Measurements from ENCODE around the gene IGF2BP2. TPM values are rescaled to one million over a fixed set of nuclear protein-coding genes. Genes with fewer than 3 reads are reported as not detected.
"Not testable (repeated sequence)": the region's sequence is repeated elsewhere in the genome, so short reads cannot be mapped to it uniquely, and the experiment has no call there.

Gene IGF2BP2
- total RNA-seq, 1 donor from 2014 or later, result 147 TPM

GRCh38 chr3:185788292-185788691 is 36.5 kb downstream of the IGF2BP2 start:
- no peaks in the 10 kb centered on the region for H3K27me3 Mint-ChIP-seq (ENCODE audit: insufficient read depth, low read depth)
- H2AFZ ChIP-seq (replicated peaks), result no peak overlapping the region
- H4K20me1 ChIP-seq (ENCODE audit: low read depth), result peaks cover 100% of the 10 kb centered on the region
- peaks cover 28% of the 10 kb centered on the region for H3K4me1 ChIP-seq
- H3K9me3 Mint-ChIP-seq, result peaks cover 7% of the 10 kb centered on the region
- no peak overlapping the region for H3K4me3 ChIP-seq
- TF ChIP-seq EZH2phosphoT487 (IDR thresholded peaks at IDR 0.05) (no peak), CTCF (IDR thresholded peaks at IDR 0.05) (no peak), EZH2 (IDR thresholded peaks at IDR 0.05) (no peak)
- no peak overlapping the region for H3K27ac ChIP-seq
- H3K4me2 ChIP-seq, result no peak overlapping the region
- H3K4me1 Mint-ChIP-seq, result peaks cover 26% of the 10 kb centered on the region
- H3K27me3 ChIP-seq, result no peaks in the 10 kb centered on the region
- no peaks in the 10 kb centered on the region for H3K36me3 ChIP-seq
- no peak overlapping the region for H3K9ac ChIP-seq
- H3K9me3 ChIP-seq (ENCODE audit: low read depth), result no peaks in the 10 kb centered on the region
- H3K36me3 Mint-ChIP-seq, result peaks cover 24% of the 10 kb centered on the region
- no peak overlapping the region for H3K27ac Mint-ChIP-seq
- H3K79me2 ChIP-seq (ENCODE audit: low read depth), result peaks cover 100% of the 10 kb centered on the region
- H3K4me3 Mint-ChIP-seq, result no peak overlapping the region
- peaks cover 49% of the 10 kb centered on the region for H3F3A ChIP-seq (ENCODE audit: low read depth)
- DNase-seq (ENCODE audit: low spot score), result no peak

- Histone ChIP-seq H3K9me3 (ENCODE audit: low read depth) (no peaks in the 10 kb centered on the region), H3K79me2 (ENCODE audit: low read depth) (peaks cover 100% of the 10 kb centered on the region), H3K27ac (peak overlapping the region; percentile 3), H3K4me2 (peak overlapping the region; percentile 47), H3K4me1 (peaks cover 28% of the 10 kb centered on the region), H3K4me3 (peak overlapping the region; percentile 14), H3K27me3 (no peaks in the 10 kb centered on the region), H2AFZ (replicated peaks) (no peak overlapping the region), H3F3A (ENCODE audit: low read depth) (peaks cover 49% of the 10 kb centered on the region), H3K36me3 (no peaks in the 10 kb centered on the region), H3K9ac (no peak overlapping the region), H4K20me1 (ENCODE audit: low read depth) (peaks cover 100% of the 10 kb centered on the region)
- no peak for DNase-seq (ENCODE audit: low spot score)
- Mint-ChIP-seq H3K4me3 (no peak overlapping the region), H3K27ac (no peak overlapping the region), H3K4me1 (peaks cover 22% of the 10 kb centered on the region), H3K9me3 (peaks cover 7% of the 10 kb centered on the region), H3K27me3 (ENCODE audit: insufficient read depth, low read depth) (no peaks in the 10 kb centered on the region), H3K36me3 (peaks cover 24% of the 10 kb centered on the region)
- TF ChIP-seq CTCF (IDR thresholded peaks at IDR 0.05) (no peak), EZH2 (IDR thresholded peaks at IDR 0.05) (no peak), EZH2phosphoT487 (IDR thresholded peaks at IDR 0.05) (no peak)
Observed at GRCh38 chr3:185786956-185787877, 37.6 kb downstream of the IGF2BP2 start.

- Mint-ChIP-seq H3K27ac (peak overlapping the region; percentile 82), H3K36me3 (peaks cover 24% of the 10 kb centered on the region), H3K4me1 (peaks cover 24% of the 10 kb centered on the region)
- not testable (repeated sequence) for H3K9ac ChIP-seq; H3K27me3 ChIP-seq; H2AFZ ChIP-seq (replicated peaks); H3K9me3 Mint-ChIP-seq; H3K4me3 Mint-ChIP-seq; H3K9me3 ChIP-seq (ENCODE audit: low read depth); H3K27me3 Mint-ChIP-seq (ENCODE audit: insufficient read depth, low read depth); H3K36me3 ChIP-seq
- peaks cover 41% of the 10 kb centered on the region for H3F3A ChIP-seq (ENCODE audit: low read depth)
- DNase-seq (ENCODE audit: low spot score), result peak; percentile 25
- H4K20me1 ChIP-seq (ENCODE audit: low read depth), result peaks cover 100% of the 10 kb centered on the region
- H3K27ac ChIP-seq, result peak overlapping the region; percentile 3
- H3K79me2 ChIP-seq (ENCODE audit: low read depth), result peaks cover 100% of the 10 kb centered on the region
- peaks cover 28% of the 10 kb centered on the region for H3K4me1 ChIP-seq
- peak overlapping the region; percentile 47 for H3K4me2 ChIP-seq
- H3K4me3 ChIP-seq, result peak overlapping the region; percentile 14
Observed at GRCh38 chr3:185786258-185786657, 38.6 kb downstream of the IGF2BP2 start.

DNA sequence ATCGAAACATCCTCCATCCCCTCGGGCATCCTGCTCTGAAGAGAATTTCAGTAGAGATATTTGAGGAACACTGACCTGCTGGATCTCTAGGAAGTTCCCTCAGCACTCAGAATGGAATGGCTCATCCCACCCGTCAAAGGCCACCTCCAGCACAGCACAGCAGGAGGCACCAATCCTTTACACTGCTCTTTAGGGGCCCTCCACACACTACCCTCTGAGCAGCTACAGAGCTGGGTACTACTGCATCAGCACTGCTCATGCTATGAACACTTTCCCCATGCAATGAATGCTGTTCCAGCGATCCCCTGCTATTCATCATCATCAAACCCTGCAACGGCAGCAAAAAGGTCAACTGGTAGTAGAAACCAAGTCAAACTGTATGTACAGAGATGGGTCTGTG is 40.5 kb downstream of the IGF2BP2 start:
- H3K4me1 Mint-ChIP-seq, result peaks cover 21% of the 10 kb centered on the region
- H3K79me2 ChIP-seq (ENCODE audit: low read depth), result peaks cover 100% of the 10 kb centered on the region
- no peak overlapping the region for H3K27ac Mint-ChIP-seq

More for the DNA sequence above, 40.5 kb downstream of the IGF2BP2 start:
- Mint-ChIP-seq H3K36me3 (peaks cover 24% of the 10 kb centered on the region), H3K4me3 (no peak overlapping the region), H3K9me3 (peaks cover 7% of the 10 kb centered on the region), H3K27me3 (ENCODE audit: insufficient read depth, low read depth) (no peaks in the 10 kb centered on the region)
- Histone ChIP-seq H3F3A (ENCODE audit: low read depth) (peaks cover 28% of the 10 kb centered on the region), H3K27me3 (no peaks in the 10 kb centered on the region), H3K4me3 (no peak overlapping the region), H4K20me1 (ENCODE audit: low read depth) (peaks cover 100% of the 10 kb centered on the region), H3K4me2 (no peak overlapping the region), H2AFZ (replicated peaks) (no peak overlapping the region), H3K4me1 (peaks cover 35% of the 10 kb centered on the region), H3K9me3 (ENCODE audit: low read depth) (no peaks in the 10 kb centered on the region), H3K36me3 (no peaks in the 10 kb centered on the region), H3K9ac (no peak overlapping the region), H3K27ac (no peak overlapping the region)
- no peak for DNase-seq (ENCODE audit: low spot score)
- no peak for TF ChIP-seq EZH2phosphoT487 (IDR thresholded peaks at IDR 0.05)
- TF ChIP-seq EZH2 (IDR thresholded peaks at IDR 0.05), result no peak
- TF ChIP-seq CTCF (IDR thresholded peaks at IDR 0.05), result no peak
